Neuronal stem cell (in vitro differentiated cells): ENCODE data around the gene MXD4.
A peak's percentile ranks its signal among the peaks of the same experiment; 100 is the strongest.

Experiments used
- DNase-seq: peaks from one replicate; pipeline ENCODE4 v3.0.0-alpha.2; 2013; ENCODE audit warnings: low spot score
- H2AFZ ChIP-seq: one replicate; pipeline ENCODE4 v1.6.1; 2013; ENCODE audit warnings: mild to moderate bottlenecking, low read length, inconsistent platforms
- H2AK5ac ChIP-seq: 2 replicates; pipeline ENCODE4 v1.6.1; 2013; ENCODE audit warnings: low read depth, mild to moderate bottlenecking, inconsistent platforms, low read length, moderate library complexity, mixed read lengths
- H2BK120ac ChIP-seq: 2 replicates; pipeline ENCODE4 v1.6.1; 2013; ENCODE audit warnings: low read depth, mild to moderate bottlenecking, inconsistent platforms, low read length, moderate library complexity, mixed read lengths
- H2BK12ac ChIP-seq: one replicate; pipeline ENCODE4 v1.6.1; 2013; ENCODE audit warnings: low read length, inconsistent platforms
- H2BK15ac ChIP-seq: 2 replicates; pipeline ENCODE4 v1.6.1; 2013; ENCODE audit warnings: mild to moderate bottlenecking, low read length, inconsistent platforms, mixed read lengths
- H2BK5ac ChIP-seq: one replicate; pipeline ENCODE4 v1.6.1; 2013; ENCODE audit warnings: inconsistent platforms, mild to moderate bottlenecking, low read length, moderate library complexity
- H3K14ac ChIP-seq: one replicate; pipeline ENCODE4 v1.6.1; 2013; ENCODE audit warnings: low read length, inconsistent platforms
- H3K18ac ChIP-seq: 2 replicates; pipeline ENCODE4 v1.6.1; 2013; ENCODE audit warnings: low read length, inconsistent platforms
- H3K23ac ChIP-seq: 2 replicates; pipeline ENCODE4 v1.6.1; 2013; ENCODE audit warnings: low read depth, mild to moderate bottlenecking, mixed read lengths, low read length, inconsistent platforms; ENCODE audit not compliant: poor library complexity
- H3K27ac ChIP-seq: replicated peaks from 3 replicates; pipeline ENCODE4 v1.5.1; 2013; ENCODE audit warnings: low read length, inconsistent platforms
- H3K27me3 ChIP-seq, 3 experiments: 2 replicates each; pipeline ENCODE4 v1.6.1; 2013; ENCODE audit warnings: low read length in 3 of 3, mild to moderate bottlenecking in 2 of 3, inconsistent platforms in 1 of 3, low read depth in 1 of 3, mixed read lengths in 1 of 3, moderate library complexity in 1 of 3; ENCODE audit not compliant: control insufficient read depth in 3 of 3, insufficient read depth in 3 of 3
- H3K36me3 ChIP-seq, 2 donors: replicated peaks in 1 of 2; 2 replicates each; pipeline ENCODE4 v1.6.1; 2013; ENCODE audit warnings: low read length in 2 of 2; ENCODE audit not compliant: control insufficient read depth in 2 of 2, insufficient read depth in 2 of 2
- H3K4ac ChIP-seq: 2 replicates; pipeline ENCODE4 v1.6.1; 2013; ENCODE audit warnings: inconsistent platforms, mild to moderate bottlenecking, low read length, moderate library complexity
- H3K4me1 ChIP-seq, 2 donors: 1 replicate in 1 of 2; 2 replicates in 1 of 2; pipeline ENCODE4 v1.6.1; 2013; ENCODE audit warnings: low read length in 2 of 2, low read depth in 1 of 2; ENCODE audit not compliant: control insufficient read depth in 2 of 2, insufficient read depth in 1 of 2
- H3K4me2 ChIP-seq: one replicate; pipeline ENCODE4 v1.6.1; 2013; ENCODE audit warnings: mild to moderate bottlenecking, low read length, inconsistent platforms; ENCODE audit not compliant: insufficient read depth, poor library complexity, severe bottlenecking
- H3K4me3 ChIP-seq, 2 donors: 2 replicates each; pipeline ENCODE4 v1.5.1; 2013; ENCODE audit warnings: low read length in 2 of 2, mild to moderate bottlenecking in 2 of 2, inconsistent platforms in 1 of 2, moderate library complexity in 1 of 2
- H3K79me1 ChIP-seq: one replicate; pipeline ENCODE4 v1.6.1; 2013; ENCODE audit warnings: low read depth, mild to moderate bottlenecking, inconsistent platforms, low read length, moderate library complexity
- H3K9ac ChIP-seq: one replicate; pipeline ENCODE4 v1.6.1; 2013; ENCODE audit warnings: mild to moderate bottlenecking, low read depth, low read length, inconsistent platforms; ENCODE audit not compliant: poor library complexity
- H3K9me3 ChIP-seq, 2 donors: replicated peaks in 1 of 2; 2 replicates each; pipeline versions ENCODE3 to v1.6.1; 2013; ENCODE audit warnings: low read length in 2 of 2, mild to moderate bottlenecking in 2 of 2, inconsistent platforms in 1 of 2, low read depth in 1 of 2, mixed read lengths in 1 of 2, moderate library complexity in 1 of 2; ENCODE audit not compliant: control insufficient read depth in 2 of 2, insufficient read depth in 1 of 2
- H4K8ac ChIP-seq: one replicate; pipeline ENCODE4 v1.6.1; 2013; ENCODE audit warnings: low read depth, mild to moderate bottlenecking, inconsistent platforms, low read length, moderate library complexity
- H4K91ac ChIP-seq: one replicate; pipeline ENCODE4 v1.6.1; 2013; ENCODE audit warnings: low read length, low read depth, mild to moderate bottlenecking, inconsistent platforms; ENCODE audit not compliant: poor library complexity
- WGBS, 2 donors: extraction: QIAGEN DNeasy Blood & Tissue Kit; methylation state at CpG; one replicate each; pipeline ENCODE4 v1.1.7; 2013; ENCODE audit warnings: missing lambda C conversion rate in 2 of 2, mixed read lengths in 1 of 2; ENCODE audit not compliant: insufficient read length in 2 of 2, insufficient replicate concordance in 1 of 2; ENCODE audit errors: extremely low coverage in 2 of 2; 5-methylcytosine and 5-hydroxymethylcytosine counted together

MXD4 gene

GRCh38 chr4:2266821-2267220 lies 4.9 kb upstream of the MXD4 start:
- H2AK5ac ChIP-seq, result peak overlapping the region; percentile 92
- H4K91ac ChIP-seq, result no peak overlapping the region
- peak overlapping the region; percentile 16 for H3K9ac ChIP-seq
- H3K23ac ChIP-seq, result peak overlapping the region; percentile 90
- no peak for DNase-seq
- peak overlapping the region; percentile 80 for H3K18ac ChIP-seq
- peak overlapping the region; percentile 50 for H2BK120ac ChIP-seq
- peaks cover 0 to 52% (median 0%) of the 10 kb centered on the region in 3 experiments for H3K27me3 ChIP-seq
- H2AFZ ChIP-seq, result no peak overlapping the region
- no peak overlapping the region for H3K4me2 ChIP-seq
- H3K36me3 ChIP-seq, result no peaks in the 10 kb centered on the region
- H3K79me1 ChIP-seq, result peaks cover 4% of the 10 kb centered on the region
- no peak overlapping the region for H3K27ac ChIP-seq
- no peak overlapping the region for H3K4me3 ChIP-seq
- peak overlapping the region; percentile 99 for H2BK15ac ChIP-seq
- no peak overlapping the region for H3K4ac ChIP-seq
- H2BK5ac ChIP-seq, result no peak overlapping the region
- peak overlapping the region; percentile 71 for H3K14ac ChIP-seq
- H3K4me1 ChIP-seq, result peaks cover 11 to 19% of the 10 kb centered on the region in 2 donors
- H2BK12ac ChIP-seq, result peak overlapping the region; percentile 81
- no peak overlapping the region for H4K8ac ChIP-seq
- no CpG with 5 or more reads among the region's 5 CpGs for whole genome bisulfite sequencing, 2 donors
- no peaks in the 10 kb centered on the region for H3K9me3 ChIP-seq

DNA sequence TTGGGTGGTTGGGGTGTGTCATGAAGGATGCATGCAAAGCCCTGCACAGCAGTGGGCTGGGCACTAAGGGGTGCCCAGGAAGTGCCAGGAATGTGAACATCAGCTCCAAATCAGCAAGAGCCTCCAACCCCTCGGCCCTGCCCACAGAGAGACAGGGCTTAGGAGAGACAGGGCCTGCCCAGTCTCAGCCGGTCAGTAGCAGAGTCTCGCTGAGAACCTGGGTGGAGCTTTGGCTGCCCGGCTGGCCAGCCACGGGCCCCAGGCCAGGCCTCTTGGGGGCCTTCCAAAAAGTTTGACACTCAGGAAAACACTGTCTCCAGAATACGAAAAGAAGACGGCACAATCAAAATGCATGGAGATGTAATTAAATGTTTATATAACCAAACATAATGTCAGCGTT lies 4.3 kb upstream of the MXD4 start:
- no peaks in the 10 kb centered on the region for H3K9me3 ChIP-seq
- no peak overlapping the region for H4K91ac ChIP-seq
- H2BK12ac ChIP-seq, result peak overlapping the region; percentile 73
- no peak overlapping the region for H2BK120ac ChIP-seq
- H3K4me1 ChIP-seq, result peaks cover 11 to 19% of the 10 kb centered on the region in 2 donors
- peaks cover 0 to 48% (median 0%) of the 10 kb centered on the region in 3 experiments for H3K27me3 ChIP-seq
- H2AFZ ChIP-seq, result peak overlapping the region; percentile 40
- H3K27ac ChIP-seq, result no peak overlapping the region
- H3K4me3 ChIP-seq, result no peak overlapping the region
- WGBS, 2 donors, result no CpG with 5 or more reads among the region's 8 CpGs
- H4K8ac ChIP-seq, result no peak overlapping the region
- no peaks in the 10 kb centered on the region for H3K36me3 ChIP-seq
- no peak overlapping the region for H2BK5ac ChIP-seq
- H3K23ac ChIP-seq, result peak overlapping the region; percentile 31
- no peak overlapping the region for H3K4ac ChIP-seq
- H2AK5ac ChIP-seq, result peak overlapping the region; percentile 81
- peak overlapping the region; percentile 92 for H2BK15ac ChIP-seq
- no peak for DNase-seq
- H3K14ac ChIP-seq, result peak overlapping the region; percentile 63
- H3K9ac ChIP-seq, result no peak overlapping the region
- H3K79me1 ChIP-seq, result peaks cover 6% of the 10 kb centered on the region
- H3K18ac ChIP-seq, result no peak overlapping the region
- H3K4me2 ChIP-seq, result no peak overlapping the region

- H3K18ac ChIP-seq, result peak overlapping the region; percentile 65
- peak overlapping the region; percentile 75 for H2BK12ac ChIP-seq
- H3K27me3 ChIP-seq, result peaks cover 0 to 45% (median 0%) of the 10 kb centered on the region in 3 experiments
- H3K9me3 ChIP-seq, result no peaks in the 10 kb centered on the region
- H3K9ac ChIP-seq, result peak overlapping the region; percentile 3
- WGBS, 2 donors, result no CpG with 5 or more reads among the region's 19 CpGs
- peak overlapping the region; percentile 81 for H2AK5ac ChIP-seq
- no peak overlapping the region for H3K4me3 ChIP-seq
- peak overlapping the region; percentile 71 for H3K14ac ChIP-seq
- H2BK120ac ChIP-seq, result peak overlapping the region; percentile 41
- no peak for DNase-seq
- no peak overlapping the region for H3K27ac ChIP-seq
- peaks cover 13% of the 10 kb centered on the region for H3K79me1 ChIP-seq
- no peak overlapping the region for H4K91ac ChIP-seq
- peak overlapping the region; percentile 75 for H2BK5ac ChIP-seq
- H3K4me1 ChIP-seq, result peaks cover 15 to 22% of the 10 kb centered on the region in 2 donors
- peak overlapping the region; percentile 37 for H3K4ac ChIP-seq
- no peak overlapping the region for H4K8ac ChIP-seq
- H3K23ac ChIP-seq, result peak overlapping the region; percentile 31
- H3K4me2 ChIP-seq, result no peak overlapping the region
- peak overlapping the region; percentile 40 for H2AFZ ChIP-seq
- peaks cover 0 to under 1% of the 10 kb centered on the region in 2 donors for H3K36me3 ChIP-seq
- H2BK15ac ChIP-seq, result peak overlapping the region; percentile 92
Measured at GRCh38 chr4:2265113-2266110, 3.5 kb upstream of the MXD4 start.

DNA sequence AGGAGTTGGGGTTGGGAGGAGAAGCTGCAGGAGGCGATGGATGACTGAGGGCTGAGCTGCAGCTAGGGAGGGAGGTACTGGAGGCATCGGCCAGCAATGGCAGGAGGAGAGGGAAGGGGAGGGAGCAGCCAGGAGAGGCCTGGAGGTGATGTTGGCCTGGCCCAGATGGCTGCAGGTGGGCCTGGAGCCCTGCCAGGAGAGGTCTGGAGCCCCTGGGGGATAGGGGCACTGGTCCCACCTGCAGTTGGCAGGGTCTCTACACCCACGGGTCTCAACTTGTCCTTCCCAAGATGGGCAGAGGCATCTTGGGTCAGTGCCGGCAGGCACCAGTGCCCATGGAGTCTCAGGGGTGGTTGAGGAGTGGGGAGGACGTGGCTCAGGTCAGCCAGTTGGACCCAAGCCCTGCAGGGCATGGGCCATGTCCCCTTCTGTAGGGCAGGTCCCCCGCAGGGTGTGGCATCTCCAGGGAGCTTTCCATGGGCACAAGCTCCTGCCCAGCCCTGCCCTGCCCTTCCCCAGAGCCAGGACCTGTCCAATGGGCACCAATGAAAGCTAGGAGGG lies 2.7 kb upstream of the MXD4 start:
- Histone ChIP-seq H3K36me3 (peaks cover 6 to 8% of the 10 kb centered on the region in 2 donors), H3K27ac (no peak overlapping the region)
- WGBS, 2 donors, result no CpG with 5 or more reads among the region's 6 CpGs

More for the DNA sequence above, 2.7 kb upstream of the MXD4 start:
- H3K27me3 ChIP-seq, result peaks cover 0 to 39% (median 0%) of the 10 kb centered on the region in 3 experiments
- no peak overlapping the region for H4K91ac ChIP-seq
- peaks cover 21% of the 10 kb centered on the region for H3K79me1 ChIP-seq
- H2BK15ac ChIP-seq, result peak overlapping the region; percentile 63
- H4K8ac ChIP-seq, result no peak overlapping the region
- H3K4me1 ChIP-seq, result peaks cover 16 to 27% of the 10 kb centered on the region in 2 donors
- H2AFZ ChIP-seq, result no peak overlapping the region
- H3K9me3 ChIP-seq, result no peaks in the 10 kb centered on the region
- H3K4me2 ChIP-seq, result no peak overlapping the region
- H3K18ac ChIP-seq, result peak overlapping the region; percentile 65
- H3K14ac ChIP-seq, result peak overlapping the region; percentile 32
- H2AK5ac ChIP-seq, result peak overlapping the region; percentile 72
- peak overlapping the region; percentile 22 for H3K23ac ChIP-seq
- H2BK12ac ChIP-seq, result peak overlapping the region; percentile 75
- H2BK5ac ChIP-seq, result peak overlapping the region; percentile 59
- H3K9ac ChIP-seq, result peak overlapping the region; percentile 53
- DNase-seq, result no peak
- H3K4ac ChIP-seq, result no peak overlapping the region
- H3K4me3 ChIP-seq, result no peak overlapping the region
- H2BK120ac ChIP-seq, result peak overlapping the region; percentile 41
